Gastrocnemius medialis (tissue), 4 donors: ENCODE results near the gene RNASEL.

ENCODE experiments used
- POLR2A ChIP-seq, 2 donors: fragments of 450-650 bp; IDR thresholded peaks; one replicate each; pipeline ENCODE4 v1.6.1; 2017; ENCODE audit warnings: antibody characterized with exemption in 2 of 2, mild to moderate bottlenecking in 2 of 2, moderate library complexity in 2 of 2
- TF ChIP-seq, protein P1 (sequence below), 5 experiments: fragments of 450-650 bp in 3 of 5; fragments of 200-600 bp in 2 of 5; sonication (generic) in 2 of 5; IDR thresholded peaks in 4 of 5; conservative IDR thresholded peaks in 1 of 5; 1 replicate in 4 of 5; 2 replicates in 1 of 5; pipeline ENCODE4 v1.5.1; 2016 to 2019; ENCODE audit warnings: antibody characterized with exemption in 5 of 5, mild to moderate bottlenecking in 3 of 5, moderate library complexity in 3 of 5

DNA sequence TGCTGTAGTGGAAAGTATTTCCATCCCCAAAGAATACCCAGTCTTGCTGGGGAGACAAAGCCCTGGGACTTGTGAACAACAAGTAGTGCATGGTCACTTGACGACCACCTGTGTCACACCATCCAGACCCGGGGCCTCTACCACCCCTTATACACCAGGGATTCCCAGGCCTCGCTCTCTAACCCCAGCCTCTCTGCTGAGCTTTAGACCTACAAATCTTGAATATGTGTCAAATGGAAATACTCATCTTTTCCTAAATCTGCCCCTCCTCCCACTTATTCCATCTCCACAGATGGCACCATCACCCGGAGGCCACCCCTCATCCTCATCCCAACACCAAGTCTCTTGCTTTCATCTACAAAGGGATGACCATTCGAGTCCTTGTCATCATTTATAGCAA, 875 bp upstream of the RNASEL start:
- TF ChIP-seq, protein P1, sequence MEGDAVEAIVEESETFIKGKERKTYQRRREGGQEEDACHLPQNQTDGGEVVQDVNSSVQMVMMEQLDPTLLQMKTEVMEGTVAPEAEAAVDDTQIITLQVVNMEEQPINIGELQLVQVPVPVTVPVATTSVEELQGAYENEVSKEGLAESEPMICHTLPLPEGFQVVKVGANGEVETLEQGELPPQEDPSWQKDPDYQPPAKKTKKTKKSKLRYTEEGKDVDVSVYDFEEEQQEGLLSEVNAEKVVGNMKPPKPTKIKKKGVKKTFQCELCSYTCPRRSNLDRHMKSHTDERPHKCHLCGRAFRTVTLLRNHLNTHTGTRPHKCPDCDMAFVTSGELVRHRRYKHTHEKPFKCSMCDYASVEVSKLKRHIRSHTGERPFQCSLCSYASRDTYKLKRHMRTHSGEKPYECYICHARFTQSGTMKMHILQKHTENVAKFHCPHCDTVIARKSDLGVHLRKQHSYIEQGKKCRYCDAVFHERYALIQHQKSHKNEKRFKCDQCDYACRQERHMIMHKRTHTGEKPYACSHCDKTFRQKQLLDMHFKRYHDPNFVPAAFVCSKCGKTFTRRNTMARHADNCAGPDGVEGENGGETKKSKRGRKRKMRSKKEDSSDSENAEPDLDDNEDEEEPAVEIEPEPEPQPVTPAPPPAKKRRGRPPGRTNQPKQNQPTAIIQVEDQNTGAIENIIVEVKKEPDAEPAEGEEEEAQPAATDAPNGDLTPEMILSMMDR (IDR thresholded peaks at IDR 0.05 in 4 of 5, conservative IDR thresholded peaks at IDR 0.05 in 1 of 5) = no peak
- no peak for TF ChIP-seq POLR2A (IDR thresholded peaks at IDR 0.05)
